Vagina (tissue), 2 donors: ENCODE measurements around the gene UQCC3. TPM values are rescaled to one million over a fixed set of nuclear protein-coding genes. Genes with fewer than 3 reads are reported as not detected.
A peak's percentile ranks its signal among the peaks of the same experiment; 100 is the strongest.

ENCODE experiments used
- DNase-seq, 2 donors: peaks; one replicate each; pipeline ENCODE4 v3.0.0-alpha.2; 2017; ENCODE audit errors: extremely low spot score in 2 of 2
- H3K27ac ChIP-seq: fragments of 200-600 bp; sonication (generic); one replicate; pipeline ENCODE4 v1.5.1; 2019
- H3K27me3 ChIP-seq: fragments of 200-600 bp; sonication (generic); one replicate; pipeline ENCODE4 v1.5.1; 2019
- H3K36me3 ChIP-seq, 2 donors: fragments of 200-600 bp; sonication (generic); one replicate each; pipeline ENCODE4 v1.5.1; 2017 to 2019
- H3K4me1 ChIP-seq: fragments of 200-600 bp; sonication (generic); one replicate; pipeline ENCODE4 v1.5.1; 2019
- H3K4me3 ChIP-seq, 2 donors: fragments of 200-600 bp; sonication (generic); 1 replicate in 1 of 2; 2 replicates in 1 of 2; pipeline ENCODE4 v1.5.1; 2016 to 2019
- H3K9me3 ChIP-seq: fragments of 200-600 bp; sonication (generic); one replicate; pipeline ENCODE4 v1.5.1; 2019
- CTCF ChIP-seq, 3 experiments: fragments of 450-650 bp in 2 of 3; fragments of 200-600 bp in 1 of 3; sonication (generic) in 1 of 3; IDR thresholded peaks; one replicate each; pipeline ENCODE4 v1.5.1; 2017 to 2019; ENCODE audit warnings: antibody characterized with exemption in 3 of 3, mild to moderate bottlenecking in 2 of 3, moderate library complexity in 2 of 3
- POLR2A ChIP-seq, 2 donors: fragments of 450-650 bp; IDR thresholded peaks; one replicate each; pipeline ENCODE4 v1.6.1; 2017; ENCODE audit warnings: antibody characterized with exemption in 2 of 2, mild to moderate bottlenecking in 2 of 2, moderate library complexity in 2 of 2
- POLR2AphosphoS5 ChIP-seq, 2 donors: sonication (generic); formaldehyde crosslinking; IDR thresholded peaks; one replicate each; pipeline ENCODE4 v1.9.0; 2017; ENCODE audit warnings: antibody characterized with exemption in 2 of 2, mild to moderate bottlenecking in 2 of 2, low read depth in 1 of 2; ENCODE audit not compliant: insufficient read depth in 1 of 2
- intact Hi-C: fragments of 100-400 bp; cut with DNase I; formaldehyde crosslinking; loops from one replicate; pipeline ENCODE4 v1.15.1; 2023
- total RNA-seq: library from RNA; depleted of rRNA; stranded (reverse); fragments of >200 nt; gene quantifications from one replicate; pipeline ENCODE4 v1.2.3, GENCODE V29; 2016

Gene UQCC3
- total RNA-seq, 1 donor from 2014 or later: 6.9 TPM

GRCh38 chr11:62706850-62707247 is 35.4 kb downstream of the UQCC3 start:
- Histone ChIP-seq H3K4me3 (peak overlapping the region; percentile 55 to 62), H3K27ac (peak overlapping the region; percentile 85), H3K9me3 (no peaks in the 10 kb centered on the region), H3K27me3 (no peaks in the 10 kb centered on the region), H3K36me3 (peaks cover 0 to 9% of the 10 kb centered on the region in 2 donors), H3K4me1 (peaks cover 45% of the 10 kb centered on the region)
- intact Hi-C loops: loop anchor here (10.0 kb wide), 1 partner anchor 312 kb away; no protein-coding TSS in a partner anchor
- no peak for TF ChIP-seq CTCF (IDR thresholded peaks at IDR 0.05)
- no peak for TF ChIP-seq POLR2A (IDR thresholded peaks at IDR 0.05)
- no peak for DNase-seq

GRCh38 chr11:62707277-62707861 is 35.9 kb downstream of the UQCC3 start, which contains the start of the genes BSCL2 and GNG3:
BSCL2 (minus strand) TSS chr11:62707424; CDS start chr11:62707195, 229 bp downstream.
GNG3 (plus strand) TSS chr11:62707676; CDS start chr11:62708296, 620 bp downstream.
- Histone ChIP-seq H3K4me1 (peaks cover 45% of the 10 kb centered on the region), H3K27ac (peak within 1 kb of the TSS; percentile 95), H3K27me3 (no peaks in the 10 kb centered on the region), H3K36me3 (peaks cover 0 to 14% of the 10 kb centered on the region in 2 donors), H3K4me3 (peak within 1 kb of the TSS; percentile 55 to 63), H3K9me3 (no peaks in the 10 kb centered on the region)
- intact Hi-C loops: loop anchor here (10.0 kb wide), 1 partner anchor 313 kb away; no protein-coding TSS in a partner anchor
- DNase-seq: no peak
- no peak for TF ChIP-seq CTCF (IDR thresholded peaks at IDR 0.05)
- TF ChIP-seq POLR2A (IDR thresholded peaks at IDR 0.05): no peak
- TF ChIP-seq POLR2AphosphoS5 (IDR thresholded peaks at IDR 0.05; ENCODE audit: insufficient read depth in 1 of 2, low read depth in 1 of 2): no peak

GRCh38 chr11:62708392-62708791 is 36.9 kb downstream of the UQCC3 start:
- peak overlapping the region; percentile 44 to 63 for H3K4me3 ChIP-seq
- H3K27ac ChIP-seq: peak overlapping the region; percentile 95
- DNase-seq: no peak
- no peaks in the 10 kb centered on the region for H3K9me3 ChIP-seq
- TF ChIP-seq POLR2AphosphoS5 (IDR thresholded peaks at IDR 0.05; ENCODE audit: insufficient read depth in 1 of 2, low read depth in 1 of 2): no peak
- TF ChIP-seq POLR2A (IDR thresholded peaks at IDR 0.05): no peak
- no peak for TF ChIP-seq CTCF (IDR thresholded peaks at IDR 0.05)
- H3K4me1 ChIP-seq: peaks cover 45% of the 10 kb centered on the region
- intact Hi-C loops: loop anchor here (10.0 kb wide), 1 partner anchor 314 kb away; no protein-coding TSS in a partner anchor
- no peaks in the 10 kb centered on the region for H3K27me3 ChIP-seq
- H3K36me3 ChIP-seq: peaks cover 0 to 22% of the 10 kb centered on the region in 2 donors

- intact Hi-C loops: loop anchor here (10.0 kb wide), 1 partner anchor 314 kb away; no protein-coding TSS in a partner anchor
- Histone ChIP-seq H3K36me3 (peaks cover 0 to 26% of the 10 kb centered on the region in 2 donors), H3K4me3 (peak overlapping the region; percentile 44 to 63), H3K9me3 (no peaks in the 10 kb centered on the region), H3K27ac (peak overlapping the region; percentile 95), H3K27me3 (no peaks in the 10 kb centered on the region), H3K4me1 (peaks cover 45% of the 10 kb centered on the region)
- DNase-seq: no peak
- TF ChIP-seq CTCF (IDR thresholded peaks at IDR 0.05) (no peak), POLR2A (IDR thresholded peaks at IDR 0.05) (no peak), POLR2AphosphoS5 (IDR thresholded peaks at IDR 0.05; ENCODE audit: insufficient read depth in 1 of 2, low read depth in 1 of 2) (no peak)
Measured at GRCh38 chr11:62708793-62709192, 37.3 kb downstream of the UQCC3 start.
